Lower leg skin (tissue), 3 donors: ENCODE data around the gene C19orf33.

Source experiments
- POLR2A ChIP-seq, 2 donors: fragments of 450-650 bp; IDR thresholded peaks; one replicate each; pipeline ENCODE4 v1.6.1; 2016 to 2017; ENCODE audit warnings: antibody characterized with exemption in 2 of 2, mild to moderate bottlenecking in 1 of 2, moderate library complexity in 1 of 2
- TF ChIP-seq, protein P1 (sequence below), 3 donors: fragments of 450-650 bp; IDR thresholded peaks; one replicate each; pipeline ENCODE4 v1.5.1; 2016; ENCODE audit warnings: antibody characterized with exemption in 3 of 3, mild to moderate bottlenecking in 3 of 3, moderate library complexity in 2 of 3

DNA sequence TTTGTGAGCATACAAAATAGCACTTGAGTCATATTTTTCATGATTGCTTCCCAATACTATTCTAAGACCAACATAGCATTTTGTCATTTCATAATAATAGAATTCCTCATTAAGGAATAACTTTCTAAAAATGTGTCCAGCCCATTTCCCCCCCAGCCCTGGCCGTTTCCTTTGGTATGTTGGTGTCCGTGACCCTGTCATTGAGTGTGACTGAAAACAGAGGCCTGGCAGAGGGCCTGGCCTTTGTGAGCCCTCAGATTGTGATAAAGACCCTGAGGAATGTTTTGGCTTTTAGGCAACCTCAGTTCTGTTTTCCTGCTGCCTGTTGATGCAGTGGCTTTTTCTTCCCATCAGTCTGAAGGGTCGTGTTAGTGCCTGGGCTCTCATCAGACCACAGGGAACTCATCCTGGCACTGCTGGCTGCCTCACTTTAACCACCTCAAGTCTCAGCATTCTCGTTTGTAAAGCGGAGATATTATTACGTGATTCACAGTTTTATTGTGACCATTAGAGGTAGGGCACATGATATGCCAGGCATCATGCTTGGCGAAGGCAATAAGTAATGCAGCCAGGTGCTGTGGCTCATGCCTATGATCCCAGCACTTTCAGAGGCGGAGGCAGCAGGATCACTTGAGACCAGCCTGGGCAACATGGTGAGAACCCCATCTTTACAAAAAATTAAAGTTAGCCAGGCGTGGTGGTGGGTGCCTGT, 25.9 kb upstream of the C19orf33 start:
- TF ChIP-seq, protein P1, sequence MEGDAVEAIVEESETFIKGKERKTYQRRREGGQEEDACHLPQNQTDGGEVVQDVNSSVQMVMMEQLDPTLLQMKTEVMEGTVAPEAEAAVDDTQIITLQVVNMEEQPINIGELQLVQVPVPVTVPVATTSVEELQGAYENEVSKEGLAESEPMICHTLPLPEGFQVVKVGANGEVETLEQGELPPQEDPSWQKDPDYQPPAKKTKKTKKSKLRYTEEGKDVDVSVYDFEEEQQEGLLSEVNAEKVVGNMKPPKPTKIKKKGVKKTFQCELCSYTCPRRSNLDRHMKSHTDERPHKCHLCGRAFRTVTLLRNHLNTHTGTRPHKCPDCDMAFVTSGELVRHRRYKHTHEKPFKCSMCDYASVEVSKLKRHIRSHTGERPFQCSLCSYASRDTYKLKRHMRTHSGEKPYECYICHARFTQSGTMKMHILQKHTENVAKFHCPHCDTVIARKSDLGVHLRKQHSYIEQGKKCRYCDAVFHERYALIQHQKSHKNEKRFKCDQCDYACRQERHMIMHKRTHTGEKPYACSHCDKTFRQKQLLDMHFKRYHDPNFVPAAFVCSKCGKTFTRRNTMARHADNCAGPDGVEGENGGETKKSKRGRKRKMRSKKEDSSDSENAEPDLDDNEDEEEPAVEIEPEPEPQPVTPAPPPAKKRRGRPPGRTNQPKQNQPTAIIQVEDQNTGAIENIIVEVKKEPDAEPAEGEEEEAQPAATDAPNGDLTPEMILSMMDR (IDR thresholded peaks at IDR 0.05): no peak
- TF ChIP-seq POLR2A (IDR thresholded peaks at IDR 0.05): no peak
